Erythroblast (primary cell): ENCODE results near the gene DHX58.
A peak's percentile ranks its signal among the peaks of the same experiment; 100 is the strongest.

Source experiments
- DNase-seq, 2 experiments: peaks; one replicate each; lab custom pipeline; 2025; lab: John Stamatoyannopoulos, UW
- GATA1 ChIP-seq: IDR thresholded peaks from 2 replicates; pipeline ENCODE4 v1.6.1; 2011; ENCODE audit warnings: low read depth, mild to moderate bottlenecking, control low read depth, low read length, moderate library complexity
- POLR2A ChIP-seq: IDR thresholded peaks from 2 replicates; pipeline ENCODE4 v1.6.1; 2011; ENCODE audit warnings: mild to moderate bottlenecking, low read length

DHX58 gene

DNA sequence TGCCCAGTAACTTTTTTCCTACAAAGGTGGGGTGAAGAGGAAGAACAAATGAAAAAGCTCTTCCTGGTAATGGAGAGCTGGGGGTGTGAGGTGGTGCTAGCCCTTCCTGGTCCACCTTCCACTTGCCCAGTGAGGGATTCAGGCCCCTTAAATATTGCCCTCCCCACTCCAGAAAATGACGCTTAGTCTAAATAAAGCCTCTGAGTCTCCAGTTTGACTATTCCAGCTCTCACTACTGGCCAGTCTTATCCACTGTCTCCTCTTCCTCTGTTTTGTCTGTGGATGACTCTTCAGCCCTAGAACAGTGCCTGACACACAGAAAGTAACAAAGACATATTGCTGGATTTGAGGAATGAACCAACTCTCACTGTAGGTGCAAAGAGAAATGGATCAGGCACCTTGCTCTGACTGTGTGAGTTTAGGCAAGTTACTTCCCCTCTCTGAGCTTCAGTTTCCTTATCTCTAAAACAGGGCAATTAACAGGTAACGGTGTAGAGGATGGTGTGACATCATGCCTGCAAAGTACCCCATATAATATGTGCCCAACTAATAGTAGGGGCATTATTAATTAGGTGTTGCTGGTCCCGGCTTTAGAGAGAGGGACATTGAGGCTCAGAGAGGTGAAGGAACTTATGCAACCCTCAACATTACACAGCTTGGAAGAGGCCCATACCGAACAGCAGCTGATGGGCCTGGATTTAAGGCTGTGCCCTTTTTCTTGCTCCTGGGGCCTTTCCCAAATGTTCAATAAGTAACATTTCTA is 35.5 kb downstream of the DHX58 start:
- DNase-seq, result no peak
- TF ChIP-seq POLR2A, result no peak
- TF ChIP-seq GATA1, result no peak

DNA sequence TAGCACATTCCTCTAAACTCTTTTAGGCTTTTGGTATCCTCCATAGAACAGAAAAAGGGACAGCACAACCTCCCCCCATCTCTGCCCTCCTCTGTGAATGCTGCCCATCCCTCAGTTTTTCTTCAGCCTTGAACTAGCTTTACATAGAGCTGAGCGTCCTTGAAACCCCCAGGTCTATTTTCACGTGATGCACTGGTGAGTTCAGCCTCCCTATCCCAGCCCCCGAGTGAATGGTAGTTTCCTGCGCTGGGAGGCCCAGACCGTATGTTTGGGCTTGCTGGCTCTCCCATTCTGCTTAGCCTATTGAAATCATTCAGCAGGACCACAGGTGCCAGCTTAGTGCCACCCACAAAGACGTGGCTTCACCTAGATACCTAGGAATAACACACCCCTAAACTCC is 36.7 kb downstream of the DHX58 start:
- no peak for DNase-seq
- TF ChIP-seq POLR2A (no peak), GATA1 (no peak)

DNA sequence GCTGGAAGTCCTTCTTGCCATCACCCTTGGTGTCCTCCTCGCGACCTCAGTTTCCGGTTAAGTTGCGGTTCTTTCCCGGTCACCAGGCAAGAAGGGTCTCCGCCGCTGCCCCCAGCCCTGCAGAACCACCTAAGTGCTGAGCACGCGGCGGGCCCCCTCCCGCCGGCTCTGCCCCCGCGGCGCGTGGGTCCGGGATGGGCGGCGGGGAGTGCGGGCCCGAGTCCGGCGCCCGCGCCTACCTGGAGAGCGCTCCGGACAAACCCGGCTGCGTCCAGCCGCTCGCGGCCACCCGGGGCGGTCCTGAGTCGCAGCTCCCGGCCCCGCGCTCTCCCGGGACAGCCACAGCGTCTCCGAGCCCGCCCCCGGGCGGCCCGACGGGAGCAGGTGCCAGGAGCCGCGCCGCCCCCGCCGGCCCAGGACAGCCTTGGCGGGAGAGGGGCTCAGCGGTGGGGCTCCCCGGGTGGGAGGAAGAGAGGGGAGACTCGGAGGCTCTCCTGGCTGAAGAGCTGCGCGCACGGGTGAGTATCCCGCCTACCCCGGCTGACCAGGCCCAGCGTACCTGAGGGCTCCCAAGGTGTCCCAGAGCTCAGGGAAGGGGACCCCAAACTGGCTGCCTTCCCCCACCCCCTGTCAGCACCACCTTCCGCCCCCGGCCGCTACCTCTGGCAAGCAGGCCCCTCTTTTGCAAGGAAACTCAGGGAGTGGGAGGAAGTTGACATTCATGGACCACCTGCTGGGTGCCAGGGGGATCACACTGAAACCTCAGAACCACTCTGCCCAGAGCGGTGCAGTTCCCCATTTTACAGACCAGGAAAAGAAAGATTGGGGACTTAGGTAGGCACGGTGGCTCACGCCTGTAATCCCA is 40.0 kb downstream of the DHX58 start:
- DNase-seq, result no peak

DNA sequence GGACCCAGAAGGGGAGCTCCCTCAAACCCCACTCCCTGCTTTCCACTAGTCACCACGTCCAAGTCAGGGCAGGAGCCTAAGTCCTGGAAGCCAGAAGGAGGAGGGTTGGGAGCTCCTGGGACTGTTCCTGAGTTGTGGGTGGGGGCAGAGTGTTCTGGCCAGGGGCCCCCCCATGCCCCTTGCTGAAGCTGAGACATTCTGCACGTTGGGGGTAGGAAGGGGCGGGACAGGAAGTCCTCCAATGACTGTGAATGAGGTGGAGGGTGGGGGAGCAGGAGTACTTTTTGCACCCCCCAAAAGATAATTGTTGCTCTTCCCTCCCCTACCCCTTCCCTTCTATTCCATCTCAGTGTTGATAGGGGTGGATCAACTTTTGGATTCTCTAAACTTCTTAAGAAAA is 40.7 kb downstream of the DHX58 start:
- no peak for DNase-seq
- TF ChIP-seq POLR2A (no peak), GATA1 (no peak)

More for the DNA sequence above, 40.0 kb downstream of the DHX58 start:
- TF ChIP-seq POLR2A, result no peak
- TF ChIP-seq GATA1, result no peak

DNA sequence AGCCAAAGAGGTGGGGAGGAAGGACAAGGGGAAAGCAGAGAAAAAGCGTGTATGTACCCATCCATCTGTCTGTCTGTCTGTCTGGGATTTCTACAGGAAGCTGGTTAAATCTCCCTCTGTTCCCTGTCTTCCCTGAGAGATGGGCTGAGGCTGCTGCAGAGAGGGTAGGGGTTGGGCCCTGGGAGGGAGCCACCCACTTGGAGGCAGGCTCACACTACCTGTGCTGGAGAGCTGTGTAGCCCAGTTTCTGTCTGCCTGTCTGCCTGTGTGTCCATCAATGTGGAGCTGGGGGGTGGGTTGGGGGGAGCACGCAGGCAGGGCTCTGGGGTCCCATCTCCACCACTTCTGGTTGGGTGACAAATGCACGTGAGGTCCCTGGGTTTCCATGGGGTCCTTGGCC is 43.5 kb downstream of the DHX58 start:
- TF ChIP-seq POLR2A (no peak), GATA1 (no peak)

DNA sequence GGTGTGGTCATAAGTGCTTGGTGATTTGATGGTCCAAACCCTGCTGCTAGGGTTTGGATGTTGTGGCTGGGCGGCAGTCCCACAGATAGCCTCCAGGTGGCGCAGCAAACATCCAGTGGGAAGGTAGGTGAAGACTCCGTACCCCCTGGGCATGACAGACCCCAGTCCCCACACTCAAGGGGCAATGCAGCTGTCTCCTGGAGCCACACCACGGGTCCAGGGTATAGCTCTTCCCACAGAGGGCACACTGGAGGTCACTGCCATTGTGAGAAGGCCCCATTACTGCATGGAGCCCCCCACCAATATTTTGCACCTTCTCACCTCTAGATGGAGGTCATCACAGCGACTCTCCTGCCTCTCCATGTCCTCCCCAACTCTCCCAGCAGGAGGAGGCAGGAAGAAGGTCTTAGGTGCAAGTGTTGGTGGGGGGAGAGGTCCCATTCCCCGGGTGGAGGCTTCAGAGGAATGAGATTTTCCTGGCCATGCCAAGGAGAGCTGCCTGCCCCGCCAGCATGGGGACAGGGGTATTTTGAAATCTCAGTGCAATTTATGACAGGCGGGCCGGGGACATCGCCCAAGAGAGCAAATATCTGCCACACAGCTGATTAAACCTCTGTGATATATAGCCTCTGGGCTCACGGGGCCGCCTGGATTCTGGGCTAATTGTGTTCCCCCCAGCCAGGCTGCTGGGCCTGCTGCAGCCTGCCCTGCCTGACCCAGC is 45.0 kb downstream of the DHX58 start:
- DNase-seq, result peak; percentile 54 to 77
- no peak for TF ChIP-seq POLR2A

More for the DNA sequence above, 43.5 kb downstream of the DHX58 start:
- no peak for DNase-seq

DNA sequence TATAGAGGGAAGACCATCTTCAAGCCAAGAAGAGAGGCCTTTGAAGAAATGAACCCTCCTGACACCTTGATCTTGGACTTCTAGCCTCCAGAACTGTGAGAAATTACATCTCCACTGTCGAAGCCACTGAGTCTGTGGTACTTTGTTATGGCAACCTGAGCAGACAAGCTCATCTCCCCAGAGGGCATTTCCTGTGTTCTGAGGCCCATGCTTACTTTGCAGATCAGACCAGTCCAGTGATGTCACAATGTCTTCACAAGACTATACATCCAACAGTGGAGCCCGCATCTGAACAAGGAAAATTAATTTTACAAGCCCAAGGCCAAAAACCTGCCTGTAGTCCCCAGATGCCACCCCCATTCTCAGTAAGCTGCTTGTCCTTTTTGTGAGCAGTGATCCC is 47.3 kb downstream of the DHX58 start:
- no peak for TF ChIP-seq GATA1
- no peak for TF ChIP-seq POLR2A
- DNase-seq, result no peak

DNA sequence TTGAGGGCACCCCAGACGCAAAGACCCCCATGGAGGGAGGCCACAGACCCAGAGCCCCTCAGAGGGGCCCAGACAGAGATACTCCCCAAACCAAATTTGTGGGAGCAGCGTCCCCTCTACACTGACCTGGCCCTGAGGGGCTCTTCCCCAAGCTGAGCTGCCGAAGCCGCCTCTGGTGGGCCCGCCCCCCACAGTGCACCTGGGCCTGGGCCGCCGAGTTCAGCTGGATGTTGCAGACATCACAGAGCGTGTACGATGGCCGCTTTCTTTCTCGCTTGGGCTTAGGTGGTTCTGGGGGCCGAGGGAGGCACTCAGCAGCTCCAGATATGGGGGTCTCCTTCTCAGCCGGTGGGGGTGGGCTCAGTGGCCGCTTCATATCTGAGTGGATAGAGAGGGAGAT is 49.8 kb downstream of the DHX58 start:
- TF ChIP-seq POLR2A (no peak), GATA1 (no peak)
- no peak for DNase-seq

DNA sequence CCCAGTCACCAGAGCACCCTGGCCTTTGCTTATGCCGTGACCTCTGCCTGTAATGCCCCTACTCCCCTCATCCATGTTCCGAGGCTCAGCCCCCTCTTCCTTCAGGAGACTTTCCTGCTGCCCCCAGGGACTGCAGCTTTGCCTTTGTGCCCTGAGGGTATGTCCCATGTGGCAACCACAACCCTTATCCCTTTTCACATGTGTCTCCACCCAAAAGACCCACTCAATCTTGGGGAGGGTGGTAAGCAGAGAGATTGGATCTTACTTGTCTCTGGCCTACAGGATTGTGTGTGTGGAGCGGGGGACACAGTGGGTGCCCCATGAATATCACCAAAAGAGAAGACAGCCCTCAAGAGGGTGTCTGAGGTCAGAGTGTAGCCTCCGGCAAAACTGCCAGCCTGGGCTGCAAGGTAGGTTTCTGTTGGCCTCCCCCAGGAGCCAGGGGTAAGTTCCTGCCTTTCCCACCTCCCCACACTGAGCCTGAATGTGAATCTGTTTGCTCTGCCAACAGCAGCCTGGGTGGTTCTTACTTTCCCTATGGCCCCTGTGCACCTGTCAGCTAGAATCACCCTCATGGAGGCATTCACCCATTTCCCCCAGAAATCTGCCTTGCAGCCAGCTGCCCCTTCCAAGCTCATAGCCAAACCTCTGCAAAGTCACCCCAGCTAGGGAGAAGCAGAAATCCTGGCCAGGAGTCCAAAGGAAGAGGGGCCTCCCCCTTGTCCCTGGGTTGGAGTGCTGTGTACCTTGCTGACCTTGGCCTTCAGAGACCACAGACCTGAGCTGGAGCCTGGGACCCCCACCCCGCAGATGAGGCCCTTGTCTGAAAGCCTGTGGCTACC is 50.6 kb downstream of the DHX58 start:
- peak in 1 of 2 experiments; percentile 54 for DNase-seq
- TF ChIP-seq POLR2A (no peak), GATA1 (no peak)

DNA sequence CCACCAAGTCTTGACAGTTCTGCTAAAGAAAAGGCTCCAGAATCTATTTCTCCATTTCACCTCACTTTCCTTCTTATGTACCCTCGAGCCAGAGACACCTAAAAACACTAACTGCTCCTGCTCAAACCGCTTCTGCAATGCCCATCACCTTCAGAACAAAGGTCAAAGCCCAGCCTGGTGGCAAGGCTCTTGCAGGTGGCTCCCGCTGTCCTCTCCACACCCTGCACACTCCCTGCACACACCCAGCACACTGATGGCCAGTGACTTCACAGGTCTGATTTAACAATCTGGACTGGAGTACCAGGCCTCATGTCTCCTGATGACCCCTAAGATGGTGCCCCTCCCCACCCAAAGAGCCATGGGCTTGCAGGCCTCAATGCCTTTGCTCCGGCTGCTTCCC is 52.3 kb downstream of the DHX58 start:
- no peak for DNase-seq
- TF ChIP-seq GATA1 (no peak), POLR2A (no peak)

DNA sequence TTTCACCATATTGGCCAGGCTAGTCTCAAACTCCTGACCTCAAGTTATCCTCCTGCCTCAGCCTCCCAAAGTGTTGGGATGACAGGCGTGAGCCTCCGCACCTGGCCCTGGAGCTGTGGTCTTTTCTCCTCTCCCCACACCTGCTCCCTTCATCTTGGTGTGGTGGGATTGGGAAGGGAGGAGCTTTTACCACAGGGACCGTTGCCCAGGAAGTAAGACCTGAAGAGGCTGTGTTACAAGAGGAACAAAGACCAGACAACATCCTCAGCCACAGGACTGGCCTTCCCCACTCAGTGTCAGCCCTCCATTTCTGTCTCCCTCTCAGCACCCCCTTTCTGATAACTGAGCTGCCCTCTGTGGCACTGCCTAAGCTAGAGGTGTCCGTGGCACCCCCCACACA is 52.7 kb downstream of the DHX58 start:
- no peak for TF ChIP-seq POLR2A
- no peak for TF ChIP-seq GATA1
- DNase-seq, result no peak

DNA sequence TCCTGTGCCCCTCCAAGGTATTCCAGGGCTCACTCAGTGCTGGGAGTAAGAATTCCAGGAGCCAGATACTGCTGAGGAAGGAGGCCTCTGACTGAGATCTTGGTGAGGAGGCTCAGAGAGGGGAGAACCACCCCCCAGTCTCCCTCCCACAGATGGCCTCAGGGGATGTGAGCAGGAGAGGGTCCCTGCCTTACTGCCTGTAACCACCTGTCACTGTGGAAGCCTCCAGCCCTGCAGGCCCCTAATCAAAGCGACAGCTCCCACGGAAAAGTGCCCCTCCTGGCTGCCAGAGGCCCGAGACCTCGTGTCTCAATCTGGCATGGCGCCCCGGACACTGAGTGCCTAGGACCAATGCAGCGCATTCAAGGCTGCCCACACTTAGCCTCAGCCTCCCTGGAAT is 54.5 kb downstream of the DHX58 start:
- no peak for DNase-seq
- TF ChIP-seq POLR2A (no peak), GATA1 (no peak)

DNA sequence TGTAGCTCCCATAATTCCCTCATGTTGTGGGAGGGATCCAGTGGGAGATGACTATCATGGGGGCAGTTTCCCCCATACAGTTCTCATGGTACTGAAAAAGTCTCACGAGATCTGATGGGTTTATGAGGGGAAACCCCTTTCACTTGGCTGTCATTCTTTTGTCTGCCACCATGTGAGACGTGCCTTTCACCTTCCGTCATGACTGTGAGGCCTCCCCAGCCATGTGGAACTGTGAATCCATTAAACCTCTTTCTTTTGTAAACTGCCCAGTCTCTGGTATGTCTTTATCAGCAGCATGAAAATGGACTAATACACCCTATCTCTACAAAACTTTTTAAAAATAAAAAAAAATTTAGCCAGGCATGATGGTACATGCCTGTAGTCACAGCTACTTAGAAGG is 55.9 kb downstream of the DHX58 start:
- TF ChIP-seq POLR2A, result no peak
- TF ChIP-seq GATA1, result no peak
- DNase-seq, result no peak
